Tibial artery (tissue), 4 donors: ENCODE results near the gene MYO1H.

Experiments used
- DNase-seq, 2 donors: peaks; one replicate each; pipeline ENCODE4 v3.0.0-alpha.2; 2019
- H3K27ac ChIP-seq, 2 donors: fragments of 200-600 bp; sonication (generic) in 1 of 2; 1 replicate in 1 of 2; 2 replicates in 1 of 2; pipeline ENCODE4 v1.5.1; 2018 to 2019; ENCODE audit warnings: mild to moderate bottlenecking in 1 of 2
- H3K27me3 ChIP-seq, 2 donors: fragments of 200-600 bp; sonication (generic) in 1 of 2; one replicate each; pipeline versions ENCODE4 v1.5.1 to v1.6.0; 2016 to 2019
- H3K36me3 ChIP-seq, 3 donors: fragments of 200-600 bp; sonication (generic) in 2 of 3; one replicate each; pipeline ENCODE4 v1.5.1; 2016 to 2019; ENCODE audit warnings: mild to moderate bottlenecking in 2 of 3
- H3K4me1 ChIP-seq, 4 donors: fragments of 200-600 bp; sonication (generic) in 2 of 4; 1 replicate in 3 of 4; 2 replicates in 1 of 4; pipeline ENCODE4 v1.5.1; 2016 to 2019
- H3K4me3 ChIP-seq, 2 donors: fragments of 200-600 bp; sonication (generic) in 1 of 2; 1 replicate in 1 of 2; 2 replicates in 1 of 2; pipeline ENCODE4 v1.5.1; 2018 to 2019; ENCODE audit warnings: mild to moderate bottlenecking in 2 of 2
- H3K9me3 ChIP-seq, 3 donors: fragments of 200-600 bp; sonication (generic) in 1 of 3; one replicate each; pipeline ENCODE4 v1.5.1; 2016 to 2019
- CTCF ChIP-seq, 2 experiments: fragments of 200-600 bp in 1 of 2; fragments of 450-650 bp in 1 of 2; IDR thresholded peaks; one replicate each; pipeline ENCODE4 v1.5.1; 2017 to 2019; ENCODE audit warnings: antibody characterized with exemption in 2 of 2, mild to moderate bottlenecking in 1 of 2, moderate library complexity in 1 of 2
- intact Hi-C: fragments of 100-400 bp; cut with DNase I; formaldehyde crosslinking; loops from one replicate; pipeline ENCODE4 v1.15.0; 2023; ENCODE audit warnings: low total_unique reads

Gene MYO1H

GRCh38 chr12:109432842-109433304 lies 85.2 kb downstream of the MYO1H start:
- H3K9me3 ChIP-seq, result no peaks in the 10 kb centered on the region
- H3K27me3 ChIP-seq, result no peaks in the 10 kb centered on the region
- H3K36me3 ChIP-seq, result peaks cover 0 to 4% (median 0%) of the 10 kb centered on the region in 3 donors
- intact Hi-C loops, result loop anchor here (2.0 kb wide), 1 partner anchor 44 kb away; the partner anchor contains the start of genes KCTD10 and UBE3B
- peaks cover 0 to 8% (median 6%) of the 10 kb centered on the region in 4 donors for H3K4me1 ChIP-seq
- TF ChIP-seq CTCF (IDR thresholded peaks at IDR 0.05), result peak; percentile 73 to 81
- H3K27ac ChIP-seq, result no peak overlapping the region
- H3K4me3 ChIP-seq, result no peak overlapping the region
- peak; percentile 90 for DNase-seq

- Histone ChIP-seq H3K4me3 (no peak overlapping the region), H3K27ac (no peak overlapping the region)
- intact Hi-C loops, result loop anchor here (2.0 kb wide), 1 partner anchor 43 kb away; the partner anchor contains the start of genes KCTD10 and UBE3B
These were observed 85.9 kb downstream of the MYO1H start for GRCh38 chr12:109433618-109434017.

DNA sequence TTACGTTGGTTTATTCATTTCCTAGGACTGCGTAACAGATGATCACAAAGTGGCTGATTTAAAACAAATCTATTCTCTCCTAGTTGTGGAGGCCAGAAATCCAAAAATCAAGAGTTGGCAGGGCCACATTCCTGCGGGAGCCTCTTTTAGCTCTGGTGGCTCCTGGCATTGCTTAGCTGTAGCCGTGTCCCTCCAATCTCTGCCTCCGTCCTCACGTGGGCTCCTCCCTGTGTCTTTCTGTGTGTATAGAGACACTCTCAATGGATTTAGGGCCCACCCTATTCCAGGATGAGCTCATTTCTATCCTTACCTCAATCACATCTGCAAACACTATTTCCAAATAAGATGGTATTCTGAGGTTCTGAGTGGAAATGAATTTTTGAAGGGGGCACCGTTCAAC lies 86.9 kb downstream of the MYO1H start:
- TF ChIP-seq CTCF (IDR thresholded peaks at IDR 0.05), result no peak
- peaks cover 0 to 15% (median 6%) of the 10 kb centered on the region in 4 donors for H3K4me1 ChIP-seq
- H3K27me3 ChIP-seq, result no peaks in the 10 kb centered on the region
- H3K27ac ChIP-seq, result no peak overlapping the region
- H3K4me3 ChIP-seq, result no peak overlapping the region
- no peak for DNase-seq
- no peaks in the 10 kb centered on the region for H3K9me3 ChIP-seq
- peaks cover 0 to 9% (median 0%) of the 10 kb centered on the region in 3 donors for H3K36me3 ChIP-seq
- intact Hi-C loops, result no loop called here

More at GRCh38 chr12:109433618-109434017, 85.9 kb downstream of the MYO1H start:
- no peak for DNase-seq
- Histone ChIP-seq H3K27me3 (no peaks in the 10 kb centered on the region), H3K36me3 (peaks cover 0 to 9% (median 0%) of the 10 kb centered on the region in 3 donors), H3K4me1 (peaks cover 0 to 8% (median 6%) of the 10 kb centered on the region in 4 donors), H3K9me3 (no peaks in the 10 kb centered on the region)
- peak in 1 of 2 experiments; percentile 27 for TF ChIP-seq CTCF (IDR thresholded peaks at IDR 0.05)

DNA sequence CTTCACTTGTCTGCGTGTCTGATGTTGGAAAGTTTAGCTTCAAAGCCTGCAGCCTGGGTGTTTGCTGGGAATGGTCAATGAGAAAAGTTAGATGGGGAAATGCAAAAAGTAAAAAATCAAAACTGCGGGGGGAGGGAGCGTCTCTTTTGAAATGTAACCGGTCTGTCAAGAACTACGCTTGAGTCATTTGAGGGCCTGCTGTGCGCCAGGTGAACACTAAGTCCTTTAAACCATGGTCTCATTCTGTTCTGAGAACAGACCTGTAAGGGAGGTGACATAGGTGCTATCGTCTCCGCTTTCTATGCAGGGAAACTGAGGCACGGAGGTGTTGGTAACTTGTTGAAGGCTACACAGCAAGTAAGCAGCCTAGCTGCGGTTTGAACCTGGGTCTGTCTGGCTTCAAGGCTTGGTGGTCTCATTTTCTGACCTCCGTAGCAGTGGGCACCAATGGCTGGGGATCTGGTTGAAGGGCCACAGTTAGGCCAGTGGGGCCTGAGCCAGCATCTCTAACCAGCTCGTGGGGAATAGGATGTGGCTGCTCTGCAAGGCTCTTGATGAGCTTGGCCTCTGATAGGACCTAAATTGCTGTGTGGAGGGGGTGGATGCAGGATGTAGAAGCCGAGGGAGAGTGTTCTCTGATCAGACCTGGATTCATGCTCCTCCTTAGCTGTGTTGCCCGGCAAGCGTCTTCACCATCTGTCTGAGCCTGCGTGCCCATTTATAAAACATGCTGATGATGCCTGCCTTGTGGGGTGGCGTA lies 87.9 kb downstream of the MYO1H start:
- H3K27ac ChIP-seq, result no peak overlapping the region
- H3K36me3 ChIP-seq, result peaks cover 0 to 9% (median 0%) of the 10 kb centered on the region in 3 donors
- intact Hi-C loops, result no loop called here
- DNase-seq, result no peak
- no peaks in the 10 kb centered on the region for H3K9me3 ChIP-seq
- H3K4me3 ChIP-seq, result no peak overlapping the region
- H3K27me3 ChIP-seq, result no peaks in the 10 kb centered on the region
- no peak for TF ChIP-seq CTCF (IDR thresholded peaks at IDR 0.05)
- peaks cover 0 to 15% (median 6%) of the 10 kb centered on the region in 4 donors for H3K4me1 ChIP-seq

DNA sequence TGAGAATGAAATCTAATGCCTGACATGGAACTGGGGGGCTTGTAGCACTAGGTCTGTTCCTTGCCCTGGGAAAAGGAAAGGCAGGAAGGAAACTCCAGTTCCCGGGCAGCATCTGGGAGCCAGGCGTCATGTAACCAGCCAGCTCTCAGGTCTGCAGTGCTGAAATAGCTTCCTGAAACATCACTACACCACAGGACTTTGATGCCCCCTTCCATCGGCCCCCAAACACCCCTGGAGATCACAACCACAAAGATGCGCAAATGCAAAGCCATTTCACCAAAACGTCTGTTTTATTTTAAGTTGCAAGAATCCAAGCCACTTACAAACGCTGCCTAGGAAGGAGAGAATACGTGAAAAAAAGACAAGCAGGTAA lies 88.5 kb downstream of the MYO1H start:
- no peak overlapping the region for H3K4me3 ChIP-seq
- peaks cover 0 to 9% (median 0%) of the 10 kb centered on the region in 3 donors for H3K36me3 ChIP-seq
- H3K27me3 ChIP-seq, result no peaks in the 10 kb centered on the region
- intact Hi-C loops, result no loop called here
- TF ChIP-seq CTCF (IDR thresholded peaks at IDR 0.05), result no peak
- H3K4me1 ChIP-seq, result peaks cover 0 to 15% (median 6%) of the 10 kb centered on the region in 4 donors
- no peak overlapping the region for H3K27ac ChIP-seq
- no peak for DNase-seq
- H3K9me3 ChIP-seq, result no peaks in the 10 kb centered on the region
